G401 (cell line): ENCODE measurements around the gene RBL2. TPM values are rescaled to one million over a fixed set of nuclear protein-coding genes. Genes with fewer than 3 reads are reported as not detected.
"Not testable (repeated sequence)": the region's sequence is repeated elsewhere in the genome, so short reads cannot be mapped to it uniquely, and the experiment has no call there.

Source experiments
- DNase-seq: peaks from one replicate; pipeline ENCODE4 v3.0.0-alpha.2; 2015; ENCODE audit warnings: low spot score
- in situ Hi-C: cut with HindIII; loops from 2 replicates; pipeline ENCODE4 v1.10.0; 2016; ENCODE audit warnings: low sequenced_read_pairs, mixed read lengths
- total RNA-seq: library from RNA; depleted of rRNA; stranded (reverse); fragments of >200 nt; shearing (Covaris generic); gene quantifications from 2 replicates; pipeline ENCODE4 v1.2.3, GENCODE V29; 2014

RBL2 gene
- total RNA-seq, 1 experiment from 2014 or later = 22.2 TPM

GRCh38 chr16:53502331-53503269 lies 68.3 kb downstream of the RBL2 start, which contains the start of gene AKTIP:
AKTIP (minus strand) TSS chr16:53503209; CDS start chr16:53500259, 2,950 bp downstream.
- DNase-seq = peak; percentile 35
- in situ Hi-C loops = no loop called here

- DNase-seq = peak; percentile 100
- in situ Hi-C loops = no loop called here
Measured at GRCh38 chr16:53503270-53503923, 69.1 kb downstream of the RBL2 start.

- DNase-seq = peak; percentile 55
- in situ Hi-C loops = no loop called here
Measured at GRCh38 chr16:53503991-53504663, 69.9 kb downstream of the RBL2 start.

GRCh38 chr16:53504665-53505064 lies 70.4 kb downstream of the RBL2 start:
- no peak for DNase-seq
- in situ Hi-C loops = no loop called here

GRCh38 chr16:53506254-53506653 lies 72.0 kb downstream of the RBL2 start:
- no peak for DNase-seq
- in situ Hi-C loops = no loop called here

GRCh38 chr16:53507464-53508179 lies 73.4 kb downstream of the RBL2 start:
- in situ Hi-C loops = no loop called here
- no peak for DNase-seq

GRCh38 chr16:53509906-53510703 lies 75.8 kb downstream of the RBL2 start:
- peak; percentile 79 for DNase-seq
- in situ Hi-C loops = no loop called here

- DNase-seq = no peak
- in situ Hi-C loops = no loop called here
Measured at GRCh38 chr16:53510704-53511070, 76.4 kb downstream of the RBL2 start.

GRCh38 chr16:53511084-53511402 lies 76.8 kb downstream of the RBL2 start:
- in situ Hi-C loops = no loop called here
- no peak for DNase-seq

- DNase-seq = no peak
- in situ Hi-C loops = no loop called here
Measured at GRCh38 chr16:53511403-53512280, 77.4 kb downstream of the RBL2 start.

- DNase-seq, in situ Hi-C loops: not testable (repeated sequence)
Measured at GRCh38 chr16:53512795-53513194, 78.5 kb downstream of the RBL2 start.

GRCh38 chr16:53515259-53515658 lies 81.0 kb downstream of the RBL2 start:
- in situ Hi-C loops = no loop called here
- no peak for DNase-seq

GRCh38 chr16:53515811-53516210 lies 81.5 kb downstream of the RBL2 start:
- no peak for DNase-seq
- in situ Hi-C loops = no loop called here

GRCh38 chr16:53517851-53518250 lies 83.6 kb downstream of the RBL2 start:
- in situ Hi-C loops = no loop called here
- no peak for DNase-seq

- no peak for DNase-seq
- in situ Hi-C loops = no loop called here
Measured at GRCh38 chr16:53518550-53519416, 84.5 kb downstream of the RBL2 start.

GRCh38 chr16:53519417-53520091 lies 85.3 kb downstream of the RBL2 start:
- DNase-seq = no peak
- in situ Hi-C loops = no loop called here
